PFSK-1 (cell line): ENCODE data around the gene TRAM2.

Experiments
- POLR2AphosphoS5 ChIP-seq: IDR thresholded peaks from 2 replicates; pipeline ENCODE4 v1.6.1; 2012; ENCODE audit warnings: low read depth, mild to moderate bottlenecking, control low read depth, low read length, moderate library complexity
- SIN3A ChIP-seq: IDR thresholded peaks from 2 replicates; pipeline ENCODE4 v1.6.1; 2012; ENCODE audit warnings: mild to moderate bottlenecking, low read length, moderate library complexity, borderline replicate concordance; ENCODE audit not compliant: insufficient read depth
- TAF1 ChIP-seq: IDR thresholded peaks from 2 replicates; pipeline ENCODE4 v1.6.1; 2012; ENCODE audit warnings: low read length, control low read depth, borderline replicate concordance; ENCODE audit not compliant: insufficient read depth
- TF ChIP-seq, protein P1 (sequence below), 2 experiments: IDR thresholded peaks; 2 replicates each; pipeline versions ENCODE4 v1.6.1 to v1.8.0; 2011 to 2012; ENCODE audit warnings: low read depth in 2 of 2, low read length in 2 of 2, control low read depth in 1 of 2, inconsistent platforms in 1 of 2, mild to moderate bottlenecking in 1 of 2, moderate library complexity in 1 of 2; ENCODE audit not compliant: insufficient read depth in 1 of 2

DNA sequence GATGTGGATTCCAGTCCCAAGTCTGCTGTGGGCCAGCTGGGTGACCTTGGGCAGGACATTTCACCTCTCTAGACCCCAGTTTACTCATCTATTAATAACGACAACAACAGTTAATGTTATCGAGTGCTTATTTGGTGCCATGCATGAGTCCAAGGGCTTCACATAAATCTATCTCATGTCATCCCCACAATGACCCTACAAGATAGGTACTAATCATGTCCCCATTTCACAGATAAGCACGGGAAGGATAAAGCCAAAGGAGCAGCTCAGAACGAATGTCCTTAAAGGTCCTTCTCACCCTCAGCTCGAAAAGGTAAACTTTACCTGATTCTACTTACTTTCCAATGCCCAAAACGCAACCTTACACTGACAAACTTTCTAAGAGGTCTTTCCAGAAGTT, 35.7 kb downstream of the TRAM2 start:
- TF ChIP-seq SIN3A (no peak), POLR2AphosphoS5 (no peak), TAF1 (no peak)
- TF ChIP-seq, protein P1, sequence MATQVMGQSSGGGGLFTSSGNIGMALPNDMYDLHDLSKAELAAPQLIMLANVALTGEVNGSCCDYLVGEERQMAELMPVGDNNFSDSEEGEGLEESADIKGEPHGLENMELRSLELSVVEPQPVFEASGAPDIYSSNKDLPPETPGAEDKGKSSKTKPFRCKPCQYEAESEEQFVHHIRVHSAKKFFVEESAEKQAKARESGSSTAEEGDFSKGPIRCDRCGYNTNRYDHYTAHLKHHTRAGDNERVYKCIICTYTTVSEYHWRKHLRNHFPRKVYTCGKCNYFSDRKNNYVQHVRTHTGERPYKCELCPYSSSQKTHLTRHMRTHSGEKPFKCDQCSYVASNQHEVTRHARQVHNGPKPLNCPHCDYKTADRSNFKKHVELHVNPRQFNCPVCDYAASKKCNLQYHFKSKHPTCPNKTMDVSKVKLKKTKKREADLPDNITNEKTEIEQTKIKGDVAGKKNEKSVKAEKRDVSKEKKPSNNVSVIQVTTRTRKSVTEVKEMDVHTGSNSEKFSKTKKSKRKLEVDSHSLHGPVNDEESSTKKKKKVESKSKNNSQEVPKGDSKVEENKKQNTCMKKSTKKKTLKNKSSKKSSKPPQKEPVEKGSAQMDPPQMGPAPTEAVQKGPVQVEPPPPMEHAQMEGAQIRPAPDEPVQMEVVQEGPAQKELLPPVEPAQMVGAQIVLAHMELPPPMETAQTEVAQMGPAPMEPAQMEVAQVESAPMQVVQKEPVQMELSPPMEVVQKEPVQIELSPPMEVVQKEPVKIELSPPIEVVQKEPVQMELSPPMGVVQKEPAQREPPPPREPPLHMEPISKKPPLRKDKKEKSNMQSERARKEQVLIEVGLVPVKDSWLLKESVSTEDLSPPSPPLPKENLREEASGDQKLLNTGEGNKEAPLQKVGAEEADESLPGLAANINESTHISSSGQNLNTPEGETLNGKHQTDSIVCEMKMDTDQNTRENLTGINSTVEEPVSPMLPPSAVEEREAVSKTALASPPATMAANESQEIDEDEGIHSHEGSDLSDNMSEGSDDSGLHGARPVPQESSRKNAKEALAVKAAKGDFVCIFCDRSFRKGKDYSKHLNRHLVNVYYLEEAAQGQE (IDR thresholded peaks at IDR 0.05; ENCODE audit: insufficient read depth in 1 of 2, low read depth in 2 of 2, low read length in 2 of 2) = no peak
